CD14-positive monocyte (primary cell): ENCODE measurements around the gene EPHA2. TPM values are rescaled to one million over a fixed set of nuclear protein-coding genes. Genes with fewer than 3 reads are reported as not detected.

Experiments used
- DNase-seq, 3 donors: peaks; one replicate each; pipeline ENCODE4 v3.0.0-alpha.2; 2011 to 2022
- H2AFZ ChIP-seq: 2 replicates; pipeline ENCODE4 v1.6.0; 2012; ENCODE audit warnings: mild to moderate bottlenecking, low read depth, low read length, inconsistent platforms; ENCODE audit not compliant: insufficient read depth, poor library complexity, severe bottlenecking
- H3K27ac ChIP-seq, 2 donors: 1 replicate in 1 of 2; 2 replicates in 1 of 2; pipeline ENCODE4 v1.5.1; 2012 to 2013; ENCODE audit warnings: low read length in 2 of 2, control low read depth in 1 of 2, inconsistent platforms in 1 of 2, low read depth in 1 of 2, mild to moderate bottlenecking in 1 of 2
- H3K27me3 ChIP-seq, 2 donors: one replicate each; pipeline versions ENCODE4 v1.6.0 to v1.6.1; 2011 to 2013; ENCODE audit warnings: low read length in 2 of 2; ENCODE audit not compliant: control insufficient read depth in 2 of 2, insufficient read depth in 2 of 2
- H3K36me3 ChIP-seq, 2 donors: replicated peaks in 1 of 2; 1 replicate in 1 of 2; 2 replicates in 1 of 2; pipeline versions ENCODE4 v1.5.1 to v1.6.1; 2012 to 2013; ENCODE audit warnings: low read length in 2 of 2, control low read depth in 1 of 2, inconsistent platforms in 1 of 2, mild to moderate bottlenecking in 1 of 2; ENCODE audit not compliant: insufficient read depth in 2 of 2, control insufficient read depth in 1 of 2
- H3K4me1 ChIP-seq, 2 donors: 1 replicate in 1 of 2; 2 replicates in 1 of 2; pipeline versions ENCODE4 v1.5.1 to v1.6.1; 2012 to 2013; ENCODE audit warnings: low read length in 2 of 2, control low read depth in 1 of 2, inconsistent platforms in 1 of 2, mild to moderate bottlenecking in 1 of 2, moderate library complexity in 1 of 2; ENCODE audit not compliant: insufficient read depth in 2 of 2, control insufficient read depth in 1 of 2
- H3K4me2 ChIP-seq: replicated peaks from 2 replicates; pipeline ENCODE3; 2012; ENCODE audit warnings: low read length, moderate library complexity, mild to moderate bottlenecking; ENCODE audit not compliant: poor library complexity, severe bottlenecking; ENCODE audit errors: extremely low read depth
- H3K4me3 ChIP-seq, 3 experiments: fragments of 200-600 bp in 1 of 3; sonication (generic) in 1 of 3; replicated peaks in 1 of 3; 1 replicate in 2 of 3; 2 replicates in 1 of 3; pipeline ENCODE4 v1.5.1; 2011 to 2013; ENCODE audit warnings: low read length in 3 of 3, mild to moderate bottlenecking in 3 of 3, control low read depth in 2 of 3, low read depth in 2 of 3, inconsistent platforms in 1 of 3, moderate library complexity in 1 of 3
- H3K79me2 ChIP-seq: 2 replicates; pipeline ENCODE4 v1.6.0; 2012; ENCODE audit warnings: mild to moderate bottlenecking, control low read depth, inconsistent platforms, low read length, moderate library complexity; ENCODE audit not compliant: insufficient read depth
- H3K9ac ChIP-seq: 2 replicates; pipeline ENCODE4 v1.6.0; 2017; ENCODE audit warnings: low read length, mild to moderate bottlenecking; ENCODE audit not compliant: insufficient read depth, poor library complexity, severe bottlenecking
- H3K9me3 ChIP-seq, 2 donors: replicated peaks in 1 of 2; 1 replicate in 1 of 2; 2 replicates in 1 of 2; pipeline versions ENCODE4 v1.5.1 to v1.6.1; 2012 to 2013; ENCODE audit warnings: low read length in 2 of 2, control low read depth in 1 of 2; ENCODE audit not compliant: control insufficient read depth in 1 of 2, insufficient read depth in 1 of 2
- H4K20me1 ChIP-seq: 2 replicates; pipeline ENCODE4 v1.6.0; 2012; ENCODE audit warnings: mild to moderate bottlenecking, low read length, control low read depth, moderate library complexity; ENCODE audit not compliant: insufficient read depth
- H3K27ac Mint-ChIP-seq, 7 donors: one replicate each; pipeline ENCODE4 v1.8.0; 2020; ENCODE audit warnings: mild to moderate bottlenecking in 7 of 7, mixed read lengths in 7 of 7, moderate library complexity in 6 of 7, inconsistent platforms in 2 of 7
- H3K27me3 Mint-ChIP-seq, 3 donors: one replicate each; pipeline ENCODE4 v1.8.0; 2021 to 2022; ENCODE audit warnings: low read depth in 3 of 3, mild to moderate bottlenecking in 3 of 3, mixed read lengths in 3 of 3, moderate library complexity in 3 of 3, inconsistent platforms in 1 of 3
- H3K36me3 Mint-ChIP-seq, 2 donors: one replicate each; pipeline ENCODE4 v1.8.0; 2020; ENCODE audit warnings: mixed read lengths in 2 of 2, inconsistent platforms in 1 of 2, mild to moderate bottlenecking in 1 of 2
- H3K4me1 Mint-ChIP-seq: one replicate; pipeline ENCODE4 v1.8.0; 2020; ENCODE audit warnings: mild to moderate bottlenecking, mixed read lengths
- H3K4me3 Mint-ChIP-seq, 2 donors: one replicate each; pipeline ENCODE4 v1.8.0; 2020; ENCODE audit warnings: mild to moderate bottlenecking in 2 of 2, mixed read lengths in 2 of 2, moderate library complexity in 1 of 2
- H3K9me3 Mint-ChIP-seq, 7 donors: one replicate each; pipeline ENCODE4 v1.8.0; 2020 to 2022; ENCODE audit warnings: mixed read lengths in 7 of 7, mild to moderate bottlenecking in 6 of 7, moderate library complexity in 6 of 7, inconsistent platforms in 2 of 7
- CTCF ChIP-seq: fragments of 200-600 bp; IDR thresholded peaks from one replicate; pipeline ENCODE4 v1.8.0; 2022; ENCODE audit warnings: antibody characterized with exemption, mild to moderate bottlenecking
- WGBS: methylation state at CpG from one replicate; pipeline ENCODE4 v1.1.5; 2013; ENCODE audit warnings: missing lambda C conversion rate; ENCODE audit not compliant: insufficient coverage; 5-methylcytosine and 5-hydroxymethylcytosine counted together
- intact Hi-C, 2 donors: fragments of 100-400 bp; cut with micrococcal nuclease; formaldehyde crosslinking; loops; one replicate each; pipeline versions ENCODE4 v1.15.0 to v1.15.1; 2023
- polyA plus RNA-seq, 3 donors: library from polyadenylated mRNA; depleted of rRNA in 1 of 3; unstranded in 2 of 3; stranded (reverse) in 1 of 3; fragments of 300-500 nt in 2 of 3; fragments of >200 nt in 1 of 3; fragmentation: Illumina TruSeq in 2 of 3; gene quantifications; 1 replicate in 2 of 3; 2 replicates in 1 of 3; pipeline ENCODE4 v1.2.3, GENCODE V29; 2012 to 2021

The EPHA2 gene
- polyA plus RNA-seq, 3 donors = 0.03 TPM; not detected in 2

- WGBS = 75% methylated on average over 4 of the region's 7 CpGs
- Histone ChIP-seq H2AFZ (peak overlapping the region; percentile 39), H3K4me2 (no peak overlapping the region), H3K4me1 (peaks cover 19 to 24% of the 10 kb centered on the region in 2 donors), H3K27ac (no peak overlapping the region), H3K27me3 (no peaks in the 10 kb centered on the region), H3K4me3 (no peak overlapping the region), H3K9me3 (no peaks in the 10 kb centered on the region), H3K79me2 (no peaks in the 10 kb centered on the region), H4K20me1 (no peaks in the 10 kb centered on the region), H3K36me3 (no peaks in the 10 kb centered on the region), H3K9ac (no peak overlapping the region)
- no peak overlapping the region for H3K27ac Mint-ChIP-seq
- peak overlapping the region in 1 of 2 donors; percentile 30 for H3K4me3 Mint-ChIP-seq
- no peaks in the 10 kb centered on the region for H3K36me3 Mint-ChIP-seq
- no peak for DNase-seq
- peaks cover 23% of the 10 kb centered on the region for H3K4me1 Mint-ChIP-seq
- H3K9me3 Mint-ChIP-seq = peaks cover 0 to 6% (median 0%) of the 10 kb centered on the region in 7 donors
- peaks cover 9 to 19% (median 16%) of the 10 kb centered on the region in 3 donors for H3K27me3 Mint-ChIP-seq
- TF ChIP-seq CTCF = no peak
- intact Hi-C loops = no loop called here
Measured at GRCh38 chr1:16176653-16177052, 20.8 kb upstream of the EPHA2 start.

DNA sequence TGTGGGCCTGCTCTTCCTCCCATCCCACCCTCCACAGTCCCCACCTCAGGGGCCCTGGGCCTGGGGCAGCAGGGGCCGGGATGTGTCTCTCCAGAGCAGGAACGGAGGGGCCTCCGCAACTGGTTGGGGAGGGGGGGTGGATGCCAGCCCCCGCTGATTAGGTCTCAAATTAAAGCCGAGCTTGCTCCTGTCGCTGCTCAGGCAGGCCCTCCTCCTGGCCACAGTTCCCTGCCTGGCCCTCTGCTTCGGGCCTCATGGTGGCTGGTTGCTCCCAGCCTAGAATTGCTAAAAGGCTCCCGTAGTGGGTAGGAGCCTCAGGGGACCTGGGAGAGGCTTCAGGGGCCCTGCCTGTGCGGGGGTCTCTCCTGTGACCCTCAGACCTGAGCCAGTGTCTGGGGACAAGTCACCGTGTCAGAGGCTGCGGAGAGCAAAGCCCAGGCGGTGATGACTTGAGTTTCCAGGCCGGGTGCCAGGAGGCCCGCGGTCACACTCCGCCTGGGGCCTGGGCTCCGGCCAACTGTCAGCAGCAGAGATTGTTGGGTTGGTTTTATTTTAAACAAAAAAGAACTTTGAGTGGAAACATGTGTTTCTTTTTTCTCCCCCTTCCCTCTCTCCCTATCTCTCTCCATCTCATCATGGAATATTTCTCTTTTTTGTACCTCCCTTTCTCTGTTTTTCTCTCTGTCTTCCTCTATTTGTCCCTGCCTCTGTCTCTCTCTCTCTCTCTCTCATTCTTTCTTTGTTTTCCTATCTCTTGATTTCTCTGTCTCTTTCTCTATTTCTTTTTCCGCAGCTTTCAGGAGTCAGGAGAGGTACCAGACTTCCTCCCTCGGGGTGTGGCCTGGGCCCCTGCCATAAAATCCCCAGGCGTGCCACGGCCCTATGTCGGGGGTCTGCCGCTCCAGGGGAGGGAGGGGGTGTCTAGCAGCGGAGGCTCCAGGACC lies 20.0 kb upstream of the EPHA2 start:
- no peak for DNase-seq
- Histone ChIP-seq H3K36me3 (no peaks in the 10 kb centered on the region), H3K79me2 (no peaks in the 10 kb centered on the region), H3K9ac (no peak overlapping the region), H3K4me1 (peaks cover 19 to 24% of the 10 kb centered on the region in 2 donors), H3K4me2 (no peak overlapping the region), H3K27me3 (no peaks in the 10 kb centered on the region), H3K4me3 (no peak overlapping the region), H4K20me1 (no peaks in the 10 kb centered on the region), H3K9me3 (no peaks in the 10 kb centered on the region), H2AFZ (peak overlapping the region; percentile 39), H3K27ac (no peak overlapping the region)
- no peaks in the 10 kb centered on the region for H3K36me3 Mint-ChIP-seq
- intact Hi-C loops = no loop called here
- TF ChIP-seq CTCF = no peak
- peaks cover 0 to 6% (median 0%) of the 10 kb centered on the region in 7 donors for H3K9me3 Mint-ChIP-seq
- H3K27ac Mint-ChIP-seq = peak overlapping the region in 2 of 7 donors; percentile 25 to 65
- 34% methylated on average over 10 of the region's 24 CpGs for WGBS
- H3K4me1 Mint-ChIP-seq = peaks cover 23% of the 10 kb centered on the region
- H3K27me3 Mint-ChIP-seq = peaks cover 9 to 19% (median 17%) of the 10 kb centered on the region in 3 donors
- H3K4me3 Mint-ChIP-seq = peak overlapping the region in 1 of 2 donors; percentile 30
